Measurements from ENCODE around the gene SPTBN1.

SPTBN1 gene

DNA sequence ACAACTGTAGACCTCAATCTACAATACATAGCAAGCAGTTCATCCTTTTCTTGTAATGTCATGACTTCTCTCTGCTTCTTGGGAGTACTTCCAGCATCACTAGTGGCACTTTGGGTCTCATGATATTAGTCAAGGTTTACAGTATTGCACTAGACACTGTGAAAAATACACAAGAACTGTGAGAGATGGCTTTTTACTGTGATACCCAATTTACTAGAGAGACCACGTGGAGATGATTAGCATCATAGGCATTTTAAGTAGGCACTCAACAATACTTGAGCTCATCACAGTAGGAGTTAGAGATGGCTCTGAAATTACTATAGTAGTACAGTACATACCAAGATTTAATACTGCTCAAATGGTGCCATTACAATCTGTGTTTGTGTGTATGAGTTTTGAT is 154.6 kb downstream of the SPTBN1 start:
- H3K36me3 Mint-ChIP-seq, result peaks cover 5% of the 10 kb centered on the region
- H3K4me1 Mint-ChIP-seq, result peaks cover 78% of the 10 kb centered on the region
- H3K9me3 Mint-ChIP-seq, result no peaks in the 10 kb centered on the region
- H3K27ac Mint-ChIP-seq, result no peak overlapping the region
- H3K4me3 Mint-ChIP-seq, result no peak overlapping the region
- H3K27me3 Mint-ChIP-seq, result no peaks in the 10 kb centered on the region

DNA sequence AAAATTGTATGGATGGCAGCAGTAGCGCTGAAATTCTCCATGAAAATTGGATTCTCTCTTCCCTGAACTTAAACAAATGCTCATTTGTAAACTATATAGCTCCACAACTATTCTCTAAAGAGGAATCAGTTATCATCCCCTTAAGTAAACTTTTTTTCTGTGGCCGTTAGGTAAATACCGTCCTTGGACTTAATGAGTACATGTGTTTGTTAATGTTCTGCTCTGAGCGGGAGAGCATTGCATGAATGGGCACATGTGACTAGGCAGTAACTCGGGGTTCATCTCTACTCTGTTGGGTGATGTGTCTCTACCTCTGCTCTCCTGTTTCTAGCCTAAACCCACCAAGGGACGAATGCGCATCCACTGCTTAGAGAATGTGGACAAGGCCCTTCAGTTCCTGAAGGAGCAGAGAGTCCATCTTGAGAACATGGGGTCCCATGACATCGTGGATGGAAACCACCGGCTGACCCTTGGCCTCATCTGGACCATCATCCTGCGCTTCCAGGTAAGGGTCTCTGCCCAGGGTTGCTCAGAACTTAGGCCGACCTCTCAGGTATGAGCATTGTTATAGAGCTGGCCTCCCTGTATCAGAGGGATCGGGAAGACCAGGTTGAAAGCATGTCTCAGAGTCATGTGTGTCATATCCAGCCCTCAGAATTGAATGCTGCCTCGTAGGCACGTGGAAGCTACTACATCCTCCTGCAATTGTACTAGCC is 155.9 kb downstream of the SPTBN1 start:
- Mint-ChIP-seq H3K36me3 (peaks cover 7% of the 10 kb centered on the region), H3K4me3 (no peak overlapping the region), H3K27ac (peak overlapping the region; percentile 71), H3K4me1 (peaks cover 71% of the 10 kb centered on the region), H3K27me3 (no peaks in the 10 kb centered on the region), H3K9me3 (no peaks in the 10 kb centered on the region)

DNA sequence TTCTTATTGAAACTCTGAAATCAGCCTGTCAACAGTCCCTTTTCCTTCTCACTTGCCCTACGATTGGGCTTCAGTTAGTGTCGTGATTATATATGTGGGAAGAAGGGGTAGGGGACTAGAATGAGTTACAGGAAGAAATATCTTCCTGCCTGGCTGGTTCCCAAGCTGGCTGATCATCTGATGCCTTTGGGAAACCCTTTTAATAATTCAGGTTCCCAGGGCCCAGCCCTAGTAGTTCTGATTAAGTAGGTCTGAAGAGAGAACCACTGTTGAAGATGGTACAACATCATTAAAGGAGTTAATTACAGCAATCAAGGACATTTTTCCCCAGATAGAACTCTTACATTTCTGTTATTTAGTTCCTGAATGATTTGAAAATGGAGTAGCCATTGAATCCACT is 157.3 kb downstream of the SPTBN1 start:
- peaks cover 6% of the 10 kb centered on the region for H3K36me3 Mint-ChIP-seq
- no peaks in the 10 kb centered on the region for H3K27me3 Mint-ChIP-seq
- peaks cover 70% of the 10 kb centered on the region for H3K4me1 Mint-ChIP-seq
- no peak overlapping the region for H3K4me3 Mint-ChIP-seq
- H3K9me3 Mint-ChIP-seq, result no peaks in the 10 kb centered on the region
- H3K27ac Mint-ChIP-seq, result peak overlapping the region; percentile 46

DNA sequence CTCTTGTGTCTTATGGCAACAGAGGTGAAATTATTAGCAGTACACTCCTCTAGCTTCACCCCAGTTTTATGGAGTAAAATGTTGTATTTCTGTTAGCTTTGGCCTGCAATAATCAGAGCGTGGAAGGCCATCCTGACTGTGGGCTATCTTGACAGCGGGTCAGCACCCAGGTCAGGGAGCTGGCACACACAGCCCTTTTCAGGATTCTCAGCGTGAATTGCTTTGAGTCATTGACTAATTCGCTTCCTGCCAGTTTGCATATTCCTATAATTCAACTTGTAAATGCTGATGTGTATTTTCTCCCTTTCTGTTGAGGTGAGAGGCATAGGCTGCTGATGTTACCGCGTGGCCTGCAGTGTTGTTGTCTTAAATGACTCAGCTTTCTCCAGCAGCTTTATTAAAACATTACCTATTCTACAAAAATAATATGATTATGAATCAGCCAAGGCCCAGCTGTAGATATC is 157.7 kb downstream of the SPTBN1 start:
- H3K36me3 Mint-ChIP-seq, result peaks cover 6% of the 10 kb centered on the region
- no peaks in the 10 kb centered on the region for H3K9me3 Mint-ChIP-seq
- H3K4me1 Mint-ChIP-seq, result peaks cover 71% of the 10 kb centered on the region
- no peaks in the 10 kb centered on the region for H3K27me3 Mint-ChIP-seq
- peak overlapping the region; percentile 46 for H3K27ac Mint-ChIP-seq
- H3K4me3 Mint-ChIP-seq, result no peak overlapping the region

DNA sequence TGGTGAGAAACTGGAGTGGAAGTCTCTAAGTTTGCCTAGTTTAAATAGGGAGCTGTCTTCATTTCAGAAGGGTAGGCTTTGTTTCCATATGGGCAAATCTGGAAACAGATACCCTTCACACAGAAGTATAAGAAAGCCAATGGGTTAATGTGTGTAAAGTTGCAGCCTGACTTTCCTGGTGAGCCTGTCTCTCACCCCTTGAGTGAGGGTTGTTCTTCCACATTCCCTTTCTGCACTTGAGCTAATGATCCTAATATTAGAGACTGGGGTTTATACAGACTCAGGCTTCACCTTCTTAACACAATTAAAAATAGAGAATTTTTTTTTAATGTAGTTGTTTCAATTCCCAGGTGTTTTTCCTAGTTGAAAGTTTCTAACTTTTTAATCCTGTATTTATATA is 158.7 kb downstream of the SPTBN1 start:
- Mint-ChIP-seq H3K4me3 (no peak overlapping the region), H3K4me1 (peaks cover 71% of the 10 kb centered on the region), H3K9me3 (no peaks in the 10 kb centered on the region), H3K36me3 (peaks cover 10% of the 10 kb centered on the region), H3K27ac (no peak overlapping the region), H3K27me3 (no peaks in the 10 kb centered on the region)

DNA sequence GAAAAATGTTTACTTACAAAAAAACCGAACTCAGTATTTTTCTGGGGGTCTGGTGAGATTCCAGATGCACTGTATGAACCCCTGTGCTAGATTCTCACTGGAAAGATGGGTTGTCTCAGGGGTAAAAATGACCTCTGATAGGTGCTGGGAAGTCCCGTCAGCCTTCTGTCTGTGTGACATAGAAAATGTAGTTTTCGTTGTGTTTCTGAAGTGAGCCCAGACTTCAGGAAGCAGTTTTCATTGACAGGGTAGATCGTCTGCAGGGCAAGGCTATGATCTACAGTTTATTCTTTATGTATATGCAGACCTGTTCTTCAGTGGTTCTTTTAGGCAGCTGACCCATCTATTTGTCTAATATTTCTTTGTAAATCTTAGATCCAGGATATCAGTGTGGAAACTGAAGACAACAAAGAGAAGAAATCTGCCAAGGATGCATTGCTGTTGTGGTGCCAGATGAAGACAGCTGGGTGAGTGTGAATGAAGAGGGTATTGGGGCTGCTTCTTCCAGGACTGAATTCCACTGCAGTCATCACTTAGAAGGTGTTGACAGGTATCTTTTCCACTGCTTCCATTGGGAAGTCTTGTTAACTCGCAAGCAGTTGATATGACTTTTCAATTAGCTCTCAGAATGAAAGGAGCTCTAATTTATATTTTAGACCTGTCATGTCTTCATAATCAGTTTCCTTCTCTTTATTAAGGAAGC is 159.9 kb downstream of the SPTBN1 start:
- H3K4me1 Mint-ChIP-seq, result peaks cover 71% of the 10 kb centered on the region

DNA sequence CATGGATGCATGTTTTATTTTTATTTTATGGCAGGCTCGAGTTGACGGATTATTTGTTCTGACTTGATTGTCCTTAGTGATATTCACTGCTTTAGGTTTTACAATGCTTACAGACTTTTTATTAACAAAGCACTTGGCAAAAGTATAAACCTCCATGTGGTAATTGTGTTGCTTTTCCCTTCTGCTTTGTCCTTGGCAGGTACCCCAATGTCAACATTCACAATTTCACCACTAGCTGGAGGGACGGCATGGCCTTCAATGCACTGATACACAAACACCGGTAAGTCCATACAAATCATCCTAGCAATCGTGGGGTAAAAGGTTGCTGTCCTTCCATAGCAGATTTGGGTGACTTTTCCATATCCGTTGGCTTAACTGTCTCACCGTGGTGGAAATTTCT is 161.3 kb downstream of the SPTBN1 start:
- no peak overlapping the region for H3K27ac Mint-ChIP-seq
- no peaks in the 10 kb centered on the region for H3K27me3 Mint-ChIP-seq
- no peak overlapping the region for H3K4me3 Mint-ChIP-seq
- H3K4me1 Mint-ChIP-seq, result peaks cover 63% of the 10 kb centered on the region
- no peaks in the 10 kb centered on the region for H3K9me3 Mint-ChIP-seq
- H3K36me3 Mint-ChIP-seq, result peaks cover 22% of the 10 kb centered on the region

More for the DNA sequence above, 159.9 kb downstream of the SPTBN1 start:
- Mint-ChIP-seq H3K27me3 (no peaks in the 10 kb centered on the region), H3K36me3 (peaks cover 20% of the 10 kb centered on the region), H3K4me3 (no peak overlapping the region), H3K27ac (peak overlapping the region; percentile 65), H3K9me3 (no peaks in the 10 kb centered on the region)

DNA sequence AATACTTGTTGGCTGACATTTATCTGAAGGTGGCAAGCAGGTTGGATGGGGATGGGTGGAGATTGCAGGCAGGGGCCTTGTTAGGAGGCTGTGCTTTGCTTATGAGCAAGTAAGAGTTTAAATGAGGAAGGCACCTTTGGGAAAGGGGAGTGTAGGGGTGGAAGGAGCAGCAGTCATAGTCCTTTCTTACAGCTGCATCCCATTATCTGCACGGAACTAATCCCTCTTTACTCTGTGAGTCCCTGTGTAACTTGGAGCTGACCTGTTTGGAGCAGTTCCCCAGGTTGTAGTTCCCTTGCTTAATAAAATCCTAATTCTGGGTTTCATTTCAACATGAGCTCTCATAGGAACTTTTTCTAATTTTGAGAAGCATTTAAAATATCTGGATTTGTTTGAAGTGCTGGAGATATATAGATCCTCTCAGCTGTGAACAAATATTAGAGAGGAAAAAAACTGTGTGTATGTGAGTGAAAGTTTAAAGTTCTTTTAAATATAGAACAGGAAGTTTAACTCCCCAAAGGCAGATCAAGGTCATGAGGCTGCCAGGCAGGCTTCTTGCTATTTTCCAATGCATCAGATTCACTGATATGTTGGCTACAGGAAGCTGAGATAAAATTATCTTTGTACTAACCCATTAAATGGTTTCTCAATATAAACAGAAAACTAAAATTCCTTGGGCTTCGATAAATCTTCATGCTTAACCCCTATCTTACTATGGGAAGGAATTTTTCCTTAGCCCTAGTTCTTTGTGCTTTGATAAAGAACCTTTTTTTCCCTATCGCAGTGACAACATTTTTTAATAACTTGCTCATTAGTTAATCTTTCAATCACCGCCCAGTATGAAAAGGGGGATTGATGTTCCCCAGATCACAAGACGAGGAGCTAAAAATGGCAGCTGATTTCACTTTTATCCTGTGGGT is 162.8 kb downstream of the SPTBN1 start:
- Mint-ChIP-seq H3K4me1 (peaks cover 53% of the 10 kb centered on the region), H3K9me3 (no peaks in the 10 kb centered on the region), H3K4me3 (peak overlapping the region; percentile 19), H3K36me3 (peaks cover 26% of the 10 kb centered on the region), H3K27ac (peak overlapping the region; percentile 72), H3K27me3 (no peaks in the 10 kb centered on the region)

DNA sequence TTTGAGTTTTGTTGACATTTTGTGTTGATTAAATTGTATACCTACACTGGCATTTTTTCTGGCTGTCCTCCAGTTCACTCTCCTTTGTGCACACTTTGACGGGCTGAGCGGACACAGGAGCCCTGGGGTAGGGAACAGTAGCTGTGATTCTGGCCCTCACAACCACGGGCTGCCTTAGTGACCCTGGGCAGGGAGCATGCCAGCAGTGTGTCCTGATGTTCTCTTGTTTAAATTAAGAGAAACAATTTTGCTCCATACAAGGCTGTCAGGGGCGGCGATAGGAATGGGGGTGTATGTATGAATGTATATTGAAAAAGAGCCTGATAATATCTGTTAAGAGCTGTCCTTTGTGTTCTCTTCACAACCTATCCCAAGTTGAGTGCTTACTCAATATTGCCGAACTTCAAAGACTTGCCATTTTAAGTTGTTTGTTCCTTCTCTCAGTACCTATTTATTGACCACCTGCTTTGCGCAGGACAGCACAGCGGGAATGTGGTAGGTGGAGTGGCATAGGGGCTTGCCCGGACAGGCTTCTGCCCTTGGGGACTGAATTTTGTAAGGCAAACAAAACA is 163.6 kb downstream of the SPTBN1 start:
- Mint-ChIP-seq H3K36me3 (peaks cover 31% of the 10 kb centered on the region), H3K4me3 (no peak overlapping the region), H3K9me3 (no peaks in the 10 kb centered on the region), H3K4me1 (peaks cover 48% of the 10 kb centered on the region), H3K27ac (peak overlapping the region; percentile 72), H3K27me3 (no peaks in the 10 kb centered on the region)

DNA sequence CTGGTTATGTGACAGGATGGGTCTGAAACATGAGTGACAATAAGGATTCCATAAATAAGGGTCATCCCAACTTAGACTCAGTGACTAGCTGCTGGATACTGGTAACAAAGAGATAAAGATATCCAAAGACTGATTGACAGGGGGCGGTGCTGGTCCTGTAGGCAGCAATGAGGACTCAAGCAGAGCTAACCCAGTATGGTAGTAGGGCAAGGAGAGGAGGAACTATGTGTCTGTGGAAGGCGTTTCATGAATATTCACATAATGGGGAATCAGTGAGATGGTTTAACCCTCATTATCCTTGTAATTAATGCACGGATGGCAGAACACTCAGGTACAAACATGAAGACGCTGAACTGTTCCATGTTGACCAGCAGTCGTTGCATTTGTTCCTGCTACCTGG is 164.8 kb downstream of the SPTBN1 start:
- Mint-ChIP-seq H3K36me3 (peaks cover 31% of the 10 kb centered on the region), H3K9me3 (no peaks in the 10 kb centered on the region), H3K27me3 (no peaks in the 10 kb centered on the region), H3K4me1 (peaks cover 41% of the 10 kb centered on the region), H3K27ac (peak overlapping the region; percentile 72), H3K4me3 (no peak overlapping the region)

DNA sequence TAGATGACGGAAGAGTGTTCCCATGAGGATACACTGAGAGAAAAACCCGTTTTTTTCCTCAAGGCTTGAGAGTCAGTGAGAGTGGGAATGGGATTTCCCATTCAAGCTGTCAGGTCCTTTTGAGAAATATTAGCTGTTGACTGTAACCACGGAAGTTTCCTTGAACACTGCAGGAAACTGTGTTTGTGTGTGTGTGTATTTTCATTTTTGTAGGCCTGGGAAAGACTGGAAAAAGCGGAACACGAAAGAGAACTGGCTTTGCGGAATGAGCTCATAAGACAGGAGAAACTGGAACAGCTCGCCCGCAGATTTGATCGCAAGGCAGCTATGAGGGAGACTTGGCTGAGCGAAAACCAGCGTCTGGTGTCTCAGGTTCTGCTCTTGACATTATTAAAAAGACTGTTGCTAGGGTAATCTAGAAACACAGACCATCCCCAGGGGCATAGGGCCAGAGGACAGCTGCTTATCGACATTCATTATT is 168.5 kb downstream of the SPTBN1 start:
- Mint-ChIP-seq H3K9me3 (no peaks in the 10 kb centered on the region), H3K4me3 (no peak overlapping the region), H3K4me1 (peaks cover 22% of the 10 kb centered on the region), H3K36me3 (peaks cover 33% of the 10 kb centered on the region), H3K27me3 (no peaks in the 10 kb centered on the region), H3K27ac (peak overlapping the region; percentile 51)

DNA sequence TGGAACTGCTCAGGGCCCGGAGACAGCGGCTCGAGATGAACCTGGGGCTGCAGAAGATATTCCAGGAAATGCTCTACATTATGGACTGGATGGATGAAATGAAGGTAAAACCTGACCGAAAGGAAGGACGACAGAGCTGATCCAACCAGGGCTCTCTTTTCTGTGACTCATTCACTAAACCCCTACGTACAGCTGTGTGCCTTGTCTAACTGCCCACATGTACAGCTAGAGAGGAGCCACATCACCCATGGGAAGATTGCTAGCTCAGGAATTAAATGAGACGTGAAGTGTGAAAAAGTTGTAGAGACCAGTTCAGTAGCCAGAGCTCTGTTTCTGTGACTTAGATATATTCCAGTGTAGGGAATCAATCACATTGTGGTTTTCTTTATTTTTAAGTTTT is 170.0 kb downstream of the SPTBN1 start:
- H3K27me3 Mint-ChIP-seq, result no peaks in the 10 kb centered on the region
- no peak overlapping the region for H3K4me3 Mint-ChIP-seq
- H3K9me3 Mint-ChIP-seq, result no peaks in the 10 kb centered on the region
- peaks cover 14% of the 10 kb centered on the region for H3K4me1 Mint-ChIP-seq
- peak overlapping the region; percentile 8 for H3K27ac Mint-ChIP-seq
- H3K36me3 Mint-ChIP-seq, result peaks cover 21% of the 10 kb centered on the region

DNA sequence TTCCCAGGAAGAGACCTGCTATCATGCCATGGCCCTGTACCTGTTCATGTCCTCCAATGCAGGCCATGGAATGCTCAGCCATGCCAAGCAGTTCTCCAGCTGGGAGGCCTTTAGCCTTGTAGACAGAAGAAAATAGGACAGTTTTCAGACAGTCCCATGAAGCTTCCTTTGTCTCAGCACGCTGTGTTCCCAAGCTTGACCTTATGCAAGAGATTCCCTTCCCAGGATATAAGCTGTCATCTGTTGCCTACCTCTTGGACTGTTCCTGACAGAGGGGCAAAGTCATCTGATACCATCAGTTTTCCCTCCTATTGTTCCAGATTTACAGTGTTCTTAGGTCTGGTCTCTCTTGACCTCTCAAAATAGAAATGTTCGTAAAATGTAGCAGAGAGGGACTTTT is 170.8 kb downstream of the SPTBN1 start:
- Mint-ChIP-seq H3K4me3 (no peak overlapping the region), H3K4me1 (peaks cover 14% of the 10 kb centered on the region), H3K27me3 (no peaks in the 10 kb centered on the region), H3K36me3 (peaks cover 21% of the 10 kb centered on the region), H3K27ac (peak overlapping the region; percentile 65), H3K9me3 (no peaks in the 10 kb centered on the region)

DNA sequence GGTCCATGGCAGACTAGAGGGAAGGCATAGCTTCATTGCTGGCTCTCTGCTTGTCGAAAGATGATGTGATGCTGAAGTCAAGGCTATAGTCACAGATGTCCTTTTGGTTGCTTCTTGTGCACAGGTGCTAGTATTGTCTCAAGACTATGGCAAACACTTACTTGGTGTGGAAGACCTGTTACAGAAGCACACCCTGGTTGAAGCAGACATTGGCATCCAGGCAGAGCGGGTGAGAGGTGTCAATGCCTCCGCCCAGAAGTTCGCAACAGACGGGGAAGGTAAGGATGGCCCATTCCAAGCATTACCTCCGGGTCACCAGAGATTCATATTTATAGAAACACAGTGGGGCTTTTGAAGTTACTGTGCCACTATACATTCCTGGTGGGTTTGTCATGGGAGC is 171.8 kb downstream of the SPTBN1 start:
- H3K36me3 Mint-ChIP-seq, result peaks cover 18% of the 10 kb centered on the region

DNA sequence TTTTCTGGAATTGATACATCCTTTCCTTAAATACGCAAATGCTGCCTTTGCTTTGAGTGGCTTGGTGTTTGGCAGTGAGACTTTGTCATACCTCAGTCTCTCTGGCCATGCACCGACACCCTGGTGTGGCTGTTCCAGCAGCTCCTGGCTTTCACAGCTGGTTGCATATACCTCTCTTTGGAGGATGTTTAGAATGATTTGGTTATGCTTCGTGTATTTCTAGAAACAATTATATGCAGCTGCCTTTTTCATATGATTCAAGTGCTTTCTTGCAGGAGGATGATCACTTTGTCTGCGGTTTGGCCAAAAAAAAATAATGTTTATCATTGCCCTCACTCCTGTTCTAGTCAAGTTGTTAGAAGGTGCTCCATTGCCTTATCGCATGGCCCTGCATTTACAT is 172.3 kb downstream of the SPTBN1 start:
- no peak overlapping the region for H3K4me3 Mint-ChIP-seq
- H3K4me1 Mint-ChIP-seq, result peaks cover 20% of the 10 kb centered on the region
- no peaks in the 10 kb centered on the region for H3K27me3 Mint-ChIP-seq
- peaks cover 18% of the 10 kb centered on the region for H3K36me3 Mint-ChIP-seq
- no peaks in the 10 kb centered on the region for H3K9me3 Mint-ChIP-seq
- H3K27ac Mint-ChIP-seq, result no peak overlapping the region

More for the DNA sequence above, 171.8 kb downstream of the SPTBN1 start:
- Mint-ChIP-seq H3K27ac (no peak overlapping the region), H3K4me3 (no peak overlapping the region), H3K27me3 (no peaks in the 10 kb centered on the region), H3K4me1 (peaks cover 15% of the 10 kb centered on the region), H3K9me3 (no peaks in the 10 kb centered on the region)
